GM12801 (cell line): Measurements from ENCODE around the gene AFG3L2.

Experiments used
- CTCF ChIP-seq: IDR thresholded peaks from one replicate; pipeline ENCODE4 v1.5.1; 2011; ENCODE audit warnings: control low read depth; ENCODE audit not compliant: insufficient read length; ENCODE audit errors: extremely low read depth

The AFG3L2 gene

GRCh38 chr18:12326711-12327460 is 50.1 kb downstream of the AFG3L2 start:
- no peak for TF ChIP-seq CTCF

- TF ChIP-seq CTCF, result no peak
Measured at GRCh38 chr18:12325726-12326245, 51.2 kb downstream of the AFG3L2 start.

- no peak for TF ChIP-seq CTCF
Measured at GRCh38 chr18:12324991-12325725, 51.9 kb downstream of the AFG3L2 start.

DNA sequence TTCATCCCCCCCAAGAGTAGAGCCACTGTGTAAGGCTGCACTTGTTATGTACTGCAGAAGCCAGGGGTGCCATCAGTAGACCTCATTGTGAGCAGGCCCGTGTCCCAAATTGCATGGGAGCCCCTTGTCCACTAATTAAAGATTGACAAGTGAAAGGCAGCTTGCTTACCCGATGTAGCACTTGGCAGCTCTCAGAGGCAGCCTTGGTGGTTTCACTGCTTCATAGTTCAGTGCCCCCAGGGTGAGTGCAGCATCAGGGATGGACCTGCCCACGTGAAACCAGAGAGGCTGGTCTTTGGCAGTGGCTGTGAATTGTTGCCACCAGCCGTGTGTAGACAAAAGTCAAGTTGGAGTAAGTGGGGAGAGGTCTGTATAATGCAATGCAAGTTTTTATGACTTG is 55.7 kb downstream of the AFG3L2 start:
- TF ChIP-seq CTCF, result no peak

DNA sequence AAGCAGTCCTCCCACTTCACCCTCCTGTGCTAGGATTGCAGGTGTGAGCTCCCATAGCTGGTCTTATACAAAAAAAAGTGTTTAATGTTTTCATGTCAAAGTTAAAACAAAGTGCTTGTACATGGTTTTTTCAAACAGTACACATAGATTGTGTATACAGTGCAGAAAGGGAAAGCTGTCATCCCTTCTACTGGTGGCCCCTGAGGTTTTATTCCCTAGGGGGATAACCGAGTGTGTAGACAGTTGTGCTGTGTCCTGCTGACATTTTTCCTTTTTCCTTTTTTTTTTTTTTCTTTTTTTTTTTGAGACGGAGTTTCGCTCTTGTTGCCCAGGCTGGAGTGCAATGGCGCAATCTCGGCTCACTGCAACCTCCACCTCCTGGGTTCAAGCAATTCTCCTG is 58.2 kb downstream of the AFG3L2 start:
- no peak for TF ChIP-seq CTCF

GRCh38 chr18:12318334-12318697 is 58.7 kb downstream of the AFG3L2 start:
- no peak for TF ChIP-seq CTCF

DNA sequence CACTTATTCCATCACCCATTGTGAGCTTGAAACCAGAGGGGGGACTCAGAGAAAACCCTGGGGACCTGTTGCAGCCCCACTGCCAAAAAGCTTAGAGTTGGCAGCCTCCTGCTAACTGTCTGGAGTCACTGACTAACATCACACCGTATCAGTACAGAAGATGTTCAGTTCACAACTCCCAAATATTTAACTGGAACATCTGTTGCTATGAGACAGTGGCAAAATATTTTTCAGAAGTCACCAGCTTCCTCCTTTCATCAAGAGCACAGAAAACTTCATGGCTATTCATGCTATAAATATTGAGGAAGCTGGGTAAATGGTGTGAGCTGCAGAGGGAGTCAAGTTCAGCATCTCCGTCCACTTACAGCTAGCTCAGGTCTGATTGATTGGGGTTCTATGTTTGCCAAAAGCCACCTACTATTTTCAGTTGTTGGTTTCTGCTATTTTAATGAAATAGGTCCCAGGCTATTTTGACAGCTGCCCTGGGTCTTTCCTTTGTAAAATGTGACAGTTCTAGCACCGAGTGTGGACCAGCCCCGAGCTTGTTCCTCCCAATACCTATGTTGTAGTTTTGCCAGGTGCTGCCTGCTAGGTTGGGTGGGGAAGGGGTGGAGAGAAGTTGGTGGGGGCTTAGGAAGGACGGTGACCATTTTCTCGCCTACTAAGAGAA is 59.2 kb downstream of the AFG3L2 start:
- TF ChIP-seq CTCF, result no peak
